HEK293 (cell line): ENCODE data around the gene C2orf76.
"Not testable (repeated sequence)": the region's sequence is repeated elsewhere in the genome, so short reads cannot be mapped to it uniquely, and the experiment has no call there.

ENCODE experiments used
- CTCF ChIA-PET: fragments of 350-600 bp; formaldehyde crosslinking; extraction: SDS; loops from one replicate; lab custom pipeline; 2021; ENCODE audit warnings: antibody characterized with exemption; lab: Yijun Ruan, JAX
- POLR2A ChIA-PET: fragments of 300-600 bp; formaldehyde crosslinking; extraction: SDS; loops from one replicate; lab custom pipeline; 2020; ENCODE audit warnings: antibody characterized with exemption, inconsistent platforms; lab: Yijun Ruan, JAX
- H3K27ac ChIP-seq: fragments of 200-500 bp; sonication (Bioruptor generic); 2 replicates; pipeline ENCODE4 v1.5.1; 2014; ENCODE audit warnings: low read depth, low read length, control low read depth, inconsistent platforms; ENCODE audit errors: extremely low read depth
- H3K36me3 ChIP-seq, 2 experiments: fragments of 200-500 bp in 1 of 2; sonication (Bioruptor generic) in 1 of 2; 1 replicate in 1 of 2; 2 replicates in 1 of 2; pipeline ENCODE4 v1.5.1; 2014 to 2017; ENCODE audit warnings: inconsistent platforms in 2 of 2, low read length in 2 of 2; ENCODE audit not compliant: control insufficient read depth in 2 of 2, insufficient read depth in 1 of 2
- H3K4me1 ChIP-seq: fragments of 200-500 bp; sonication (Bioruptor generic); 2 replicates; pipeline ENCODE4 v1.5.1; 2014; ENCODE audit warnings: mild to moderate bottlenecking, low read length, inconsistent platforms; ENCODE audit not compliant: control insufficient read depth, insufficient read depth
- H3K4me3 ChIP-seq: 2 replicates; pipeline ENCODE4 v1.5.1; 2011; ENCODE audit warnings: low read depth, mild to moderate bottlenecking, control low read depth, low read length, moderate library complexity
- H3K9me3 ChIP-seq: fragments of 200-500 bp; sonication (Bioruptor generic); 2 replicates; pipeline ENCODE4 v1.5.1; 2014; ENCODE audit warnings: low read depth, low read length, inconsistent platforms; ENCODE audit not compliant: control insufficient read depth, insufficient read depth
- GLIS1 ChIP-seq: fragments of 450-650 bp; formaldehyde crosslinking; IDR thresholded peaks from 2 replicates; pipeline ENCODE4 v1.5.1; 2016; ENCODE audit warnings: missing biosample characterization, missing genetic modification characterization
- KLF10 ChIP-seq: fragments of 450-650 bp; IDR thresholded peaks from 2 replicates; pipeline ENCODE4 v1.5.1; 2018; ENCODE audit warnings: missing biosample characterization, mild to moderate bottlenecking, missing genetic modification characterization
- PATZ1 ChIP-seq: fragments of 450-650 bp; formaldehyde crosslinking; IDR thresholded peaks from 2 replicates; pipeline ENCODE4 v1.5.1; 2016; ENCODE audit warnings: missing biosample characterization, missing genetic modification characterization
- ZBTB26 ChIP-seq: fragments of 450-650 bp; formaldehyde crosslinking; optimal IDR thresholded peaks from 2 replicates; pipeline ENCODE3; 2016; ENCODE audit warnings: missing biosample characterization, mild to moderate bottlenecking, missing genetic modification characterization
- ZNF148 ChIP-seq: fragments of 450-650 bp; formaldehyde crosslinking; IDR thresholded peaks from 2 replicates; pipeline ENCODE4 v1.5.0; 2017; ENCODE audit warnings: missing biosample characterization, missing genetic modification characterization, borderline replicate concordance
- ZNF223 ChIP-seq: fragments of 450-650 bp; formaldehyde crosslinking; IDR thresholded peaks from 2 replicates; pipeline ENCODE4 v1.5.1; 2016; ENCODE audit warnings: missing biosample characterization, missing genetic modification characterization
- ZNF341 ChIP-seq: fragments of 450-650 bp; formaldehyde crosslinking; IDR thresholded peaks from 2 replicates; pipeline ENCODE4; 2016; ENCODE audit warnings: low read depth, missing biosample characterization, missing genetic modification characterization
- ZNF362 ChIP-seq: fragments of 450-650 bp; formaldehyde crosslinking; IDR thresholded peaks from 2 replicates; pipeline ENCODE4 v1.5.1; 2016; ENCODE audit warnings: missing biosample characterization, missing genetic modification characterization
- ZNF549 ChIP-seq: fragments of 450-650 bp; IDR thresholded peaks from 2 replicates; pipeline ENCODE4 v1.5.1; 2018; ENCODE audit warnings: missing biosample characterization, missing genetic modification characterization, mild to moderate bottlenecking, inconsistent platforms, moderate library complexity
- ZNF701 ChIP-seq: fragments of 450-650 bp; formaldehyde crosslinking; IDR thresholded peaks from 2 replicates; pipeline ENCODE4 v1.5.1; 2016; ENCODE audit warnings: missing biosample characterization, missing genetic modification characterization
- ZNF776 ChIP-seq: fragments of 450-650 bp; formaldehyde crosslinking; IDR thresholded peaks from 2 replicates; pipeline ENCODE4 v1.5.0; 2017; ENCODE audit warnings: missing biosample characterization, missing genetic modification characterization, borderline replicate concordance
- ZNF830 ChIP-seq: fragments of 450-650 bp; IDR thresholded peaks from 2 replicates; pipeline ENCODE4 v1.5.0; 2018; ENCODE audit warnings: missing biosample characterization, missing genetic modification characterization, low read depth, mild to moderate bottlenecking, moderate library complexity
- ZSCAN18 ChIP-seq: fragments of 450-650 bp; formaldehyde crosslinking; IDR thresholded peaks from 2 replicates; pipeline ENCODE4 v1.5.1; 2016; ENCODE audit warnings: missing biosample characterization, missing genetic modification characterization
- ZSCAN4 ChIP-seq: fragments of 450-650 bp; formaldehyde crosslinking; IDR thresholded peaks from 2 replicates; pipeline ENCODE4 v1.5.1; 2017; ENCODE audit warnings: missing biosample characterization, missing genetic modification characterization

Gene C2orf76

GRCh38 chr2:119377294-119377992 lies 10.8 kb upstream of the C2orf76 start (continued):
- TF ChIP-seq ZNF148, result no peak
- TF ChIP-seq, all 188 proteins: peak for 0

GRCh38 chr2:119376810-119377209 lies 10.2 kb upstream of the C2orf76 start:
- H3K36me3 ChIP-seq, result peaks cover 0 to 19% of the 10 kb centered on the region in 2 experiments; a peak in 1 of 3 replicates
- H3K4me3 ChIP-seq, result no peak overlapping the region
- no peaks in the 10 kb centered on the region for H3K4me1 ChIP-seq
- no peak overlapping the region for H3K27ac ChIP-seq
- H3K9me3 ChIP-seq, result no peaks in the 10 kb centered on the region
- POLR2A ChIA-PET, result interaction anchor here (1.3 kb wide), 1 partner anchor 10 kb away, joined by 6 read pairs; the partner anchor contains the start of genes C2orf76 and DBI
- no peak for TF ChIP-seq ZBTB26
- TF ChIP-seq GLIS1 (tag by site-specific recombination), result no peak
- TF ChIP-seq ZNF701 (tag by site-specific recombination), result no peak
- no peak for TF ChIP-seq ZSCAN4 (tag by site-specific recombination)
- TF ChIP-seq ZNF830 (tag by site-specific recombination), result no peak
- TF ChIP-seq PATZ1 (tag by site-specific recombination), result no peak
- TF ChIP-seq ZNF223, result no peak
- TF ChIP-seq ZNF549, result no peak
- no peak for TF ChIP-seq ZNF341
- TF ChIP-seq ZNF362 (tag by site-specific recombination), result no peak
- TF ChIP-seq KLF10 (tag by site-specific recombination), result no peak
- TF ChIP-seq ZNF776 (tag by site-specific recombination), result no peak
- no peak for TF ChIP-seq ZSCAN18 (tag by site-specific recombination)
- TF ChIP-seq ZNF148, result no peak
- TF ChIP-seq, all 188 proteins: peak for 0
- CTCF ChIA-PET, result no interaction called here

- H3K27ac ChIP-seq, H3K9me3 ChIP-seq, H3K4me3 ChIP-seq, H3K4me1 ChIP-seq, CTCF ChIA-PET, POLR2A ChIA-PET: not testable (repeated sequence)
- peaks cover 0 to 23% of the 10 kb centered on the region in 2 experiments; a peak in 1 of 3 replicates for H3K36me3 ChIP-seq
Observed at GRCh38 chr2:119376406-119376805, 9.8 kb upstream of the C2orf76 start.

- H3K36me3 ChIP-seq, result peaks cover 13 to 45% of the 10 kb centered on the region in 2 experiments; a peak in 2 of 3 replicates
- H3K27ac ChIP-seq, CTCF ChIA-PET, H3K9me3 ChIP-seq, H3K4me3 ChIP-seq, H3K4me1 ChIP-seq, POLR2A ChIA-PET: not testable (repeated sequence)
Observed at GRCh38 chr2:119373907-119374745, 7.5 kb upstream of the C2orf76 start.
